Esophagus (tissue), 2 donors: ENCODE results near the gene LARP4B. TPM values are rescaled to one million over a fixed set of nuclear protein-coding genes. Genes with fewer than 3 reads are reported as not detected.

ENCODE experiments used
- H3K27ac ChIP-seq, 2 donors: one replicate each; pipeline ENCODE4 v1.5.1; 2013; ENCODE audit warnings: low read depth in 2 of 2, mild to moderate bottlenecking in 2 of 2, inconsistent platforms in 1 of 2, low read length in 1 of 2, moderate library complexity in 1 of 2
- H3K27me3 ChIP-seq, 2 donors: one replicate each; pipeline ENCODE4 v1.6.1; 2013; ENCODE audit warnings: low read length in 2 of 2, control low read depth in 1 of 2, mild to moderate bottlenecking in 1 of 2; ENCODE audit not compliant: insufficient read depth in 2 of 2, control insufficient read depth in 1 of 2
- H3K36me3 ChIP-seq, 2 donors: one replicate each; pipeline ENCODE4 v1.6.1; 2013; ENCODE audit warnings: low read length in 1 of 2; ENCODE audit not compliant: control insufficient read depth in 2 of 2, insufficient read depth in 2 of 2
- H3K4me1 ChIP-seq, 2 donors: one replicate each; pipeline ENCODE4 v1.6.1; 2013; ENCODE audit warnings: low read length in 1 of 2; ENCODE audit not compliant: control insufficient read depth in 2 of 2, insufficient read depth in 2 of 2
- H3K4me3 ChIP-seq, 2 donors: one replicate each; pipeline ENCODE4 v1.5.1; 2013; ENCODE audit warnings: low read length in 2 of 2, mild to moderate bottlenecking in 2 of 2, low read depth in 1 of 2, moderate library complexity in 1 of 2
- H3K9me3 ChIP-seq, 2 donors: one replicate each; pipeline ENCODE4 v1.6.1; 2013; ENCODE audit warnings: mild to moderate bottlenecking in 2 of 2, low read depth in 1 of 2, low read length in 1 of 2, moderate library complexity in 1 of 2; ENCODE audit not compliant: control insufficient read depth in 2 of 2, insufficient read depth in 1 of 2
- WGBS, 2 donors: extraction: QIAGEN DNeasy Blood & Tissue Kit; methylation state at CpG; one replicate each; pipeline ENCODE4 v1.1.7; 2013; 5-methylcytosine and 5-hydroxymethylcytosine counted together
- polyA plus RNA-seq, 2 donors: library from polyadenylated mRNA; stranded (reverse); fragments of 200-250 nt; gene quantifications; one replicate each; pipeline ENCODE4 v1.2.3, GENCODE V29; 2013
- donor health status: healthy with polysubstance abuse.
- donor health status: Bipolar disorder and iron deficiency.

Gene LARP4B
- polyA plus RNA-seq, 2 donors = 19.7 to 22.4 TPM

GRCh38 chr10:809671-810350, 121.7 kb downstream of the LARP4B start:
- WGBS, 2 donors = 95 to 96% methylated on average over 29 of the region's 29 CpGs
- Histone ChIP-seq H3K36me3 (peaks cover 18 to 53% of the 10 kb centered on the region in 2 donors), H3K4me1 (no peaks in the 10 kb centered on the region)

GRCh38 chr10:807958-808353, 123.5 kb downstream of the LARP4B start:
- peaks cover 16 to 43% of the 10 kb centered on the region in 2 donors for H3K36me3 ChIP-seq
- 89 to 93% methylated on average over 9 of the region's 9 CpGs for WGBS, 2 donors
- no peaks in the 10 kb centered on the region for H3K9me3 ChIP-seq
- no peak overlapping the region for H3K4me3 ChIP-seq
- no peaks in the 10 kb centered on the region for H3K4me1 ChIP-seq
- no peak overlapping the region for H3K27ac ChIP-seq
- H3K27me3 ChIP-seq = no peaks in the 10 kb centered on the region

More at GRCh38 chr10:809671-810350, 121.7 kb downstream of the LARP4B start:
- no peak overlapping the region for H3K4me3 ChIP-seq
- no peaks in the 10 kb centered on the region for H3K9me3 ChIP-seq
- H3K27me3 ChIP-seq = no peaks in the 10 kb centered on the region
- no peak overlapping the region for H3K27ac ChIP-seq

GRCh38 chr10:807163-807957, 124.1 kb downstream of the LARP4B start:
- Histone ChIP-seq H3K9me3 (no peaks in the 10 kb centered on the region), H3K4me3 (no peak overlapping the region), H3K27ac (no peak overlapping the region), H3K36me3 (peaks cover 16 to 40% of the 10 kb centered on the region in 2 donors), H3K27me3 (no peaks in the 10 kb centered on the region), H3K4me1 (no peaks in the 10 kb centered on the region)
- 92 to 95% methylated on average over 30 of the region's 30 CpGs for WGBS, 2 donors

GRCh38 chr10:806451-807162, 124.9 kb downstream of the LARP4B start:
- WGBS, 2 donors = 78 to 86% methylated on average over 20 of the region's 20 CpGs
- no peaks in the 10 kb centered on the region for H3K9me3 ChIP-seq
- H3K27ac ChIP-seq = no peak overlapping the region
- no peak overlapping the region for H3K4me3 ChIP-seq
- H3K27me3 ChIP-seq = no peaks in the 10 kb centered on the region
- peaks cover 8 to 37% of the 10 kb centered on the region in 2 donors for H3K36me3 ChIP-seq
- H3K4me1 ChIP-seq = no peaks in the 10 kb centered on the region

GRCh38 chr10:805620-806305, 125.7 kb downstream of the LARP4B start:
- H3K9me3 ChIP-seq = no peaks in the 10 kb centered on the region
- no peak overlapping the region for H3K27ac ChIP-seq
- WGBS, 2 donors = 92% methylated on average over 29 of the region's 29 CpGs
- peaks cover 8 to 37% of the 10 kb centered on the region in 2 donors for H3K36me3 ChIP-seq
- H3K27me3 ChIP-seq = no peaks in the 10 kb centered on the region
- no peak overlapping the region for H3K4me3 ChIP-seq
- no peaks in the 10 kb centered on the region for H3K4me1 ChIP-seq

- Histone ChIP-seq H3K36me3 (peaks cover 4 to 34% of the 10 kb centered on the region in 2 donors), H3K27ac (no peak overlapping the region), H3K9me3 (no peaks in the 10 kb centered on the region), H3K4me3 (no peak overlapping the region), H3K4me1 (no peaks in the 10 kb centered on the region), H3K27me3 (no peaks in the 10 kb centered on the region)
- WGBS, 2 donors = 83 to 84% methylated on average over 53 of the region's 53 CpGs
Measured at GRCh38 chr10:804787-805619, 126.5 kb downstream of the LARP4B start.

GRCh38 chr10:804191-804781, 127.2 kb downstream of the LARP4B start:
- H3K27me3 ChIP-seq = no peaks in the 10 kb centered on the region
- peaks cover 4 to 30% of the 10 kb centered on the region in 2 donors for H3K36me3 ChIP-seq
- 54 to 64% methylated on average over 20 of the region's 20 CpGs for WGBS, 2 donors
- H3K4me1 ChIP-seq = no peaks in the 10 kb centered on the region
- H3K4me3 ChIP-seq = no peak overlapping the region
- H3K9me3 ChIP-seq = no peaks in the 10 kb centered on the region
- H3K27ac ChIP-seq = no peak overlapping the region

GRCh38 chr10:803041-803741, 128.3 kb downstream of the LARP4B start:
- Histone ChIP-seq H3K27ac (no peak overlapping the region), H3K4me3 (no peak overlapping the region), H3K9me3 (no peaks in the 10 kb centered on the region), H3K36me3 (peaks cover 4 to 27% of the 10 kb centered on the region in 2 donors), H3K4me1 (no peaks in the 10 kb centered on the region), H3K27me3 (no peaks in the 10 kb centered on the region)
- WGBS, 2 donors = 84 to 89% methylated on average over 25 of the region's 25 CpGs
